ENCODE measurements around the gene TRAF7.
"Not testable (repeated sequence)": the region's sequence is repeated elsewhere in the genome, so short reads cannot be mapped to it uniquely, and the experiment has no call there.

Gene TRAF7

DNA sequence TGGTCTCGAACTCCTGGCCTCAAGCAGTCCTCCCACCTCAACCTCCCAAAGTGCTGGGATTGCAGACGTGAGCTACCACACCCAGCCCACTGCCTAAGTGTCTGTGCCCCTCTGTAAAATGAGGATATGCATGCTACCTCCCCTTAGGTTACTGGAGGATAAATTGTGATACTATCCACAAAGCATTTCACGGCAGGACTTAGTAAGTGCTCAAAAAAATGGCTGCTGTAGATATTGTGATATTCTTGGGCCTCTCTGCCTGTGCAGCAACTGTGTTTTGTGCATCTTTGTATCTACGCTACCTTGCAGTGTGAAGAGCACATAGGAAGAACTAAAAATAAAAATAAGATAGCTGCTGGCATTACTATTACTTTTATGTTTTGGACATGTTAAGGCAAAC lies 42.7 kb downstream of the TRAF7 start:
- no peak for DNase-seq

DNA sequence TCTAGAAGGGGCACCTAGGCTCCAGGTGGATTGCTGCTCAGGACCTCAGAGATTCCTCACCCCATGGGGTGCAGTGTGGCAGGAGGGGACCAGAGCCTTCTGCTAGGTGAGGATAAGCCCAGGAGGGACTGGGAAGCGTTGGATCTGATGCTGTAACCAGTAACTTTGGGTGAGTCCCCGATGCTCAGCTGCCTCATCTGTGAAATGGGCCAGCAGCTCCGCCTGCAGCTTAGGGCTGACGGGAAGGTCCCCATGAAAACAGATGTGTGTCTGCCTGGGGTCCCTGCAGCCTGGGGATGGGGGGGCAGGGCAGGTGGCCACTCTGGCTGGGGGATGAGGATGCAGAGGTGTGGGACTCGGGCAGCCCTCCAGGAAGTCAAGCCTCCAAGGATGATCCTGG lies 43.5 kb downstream of the TRAF7 start:
- no peak for DNase-seq

DNA sequence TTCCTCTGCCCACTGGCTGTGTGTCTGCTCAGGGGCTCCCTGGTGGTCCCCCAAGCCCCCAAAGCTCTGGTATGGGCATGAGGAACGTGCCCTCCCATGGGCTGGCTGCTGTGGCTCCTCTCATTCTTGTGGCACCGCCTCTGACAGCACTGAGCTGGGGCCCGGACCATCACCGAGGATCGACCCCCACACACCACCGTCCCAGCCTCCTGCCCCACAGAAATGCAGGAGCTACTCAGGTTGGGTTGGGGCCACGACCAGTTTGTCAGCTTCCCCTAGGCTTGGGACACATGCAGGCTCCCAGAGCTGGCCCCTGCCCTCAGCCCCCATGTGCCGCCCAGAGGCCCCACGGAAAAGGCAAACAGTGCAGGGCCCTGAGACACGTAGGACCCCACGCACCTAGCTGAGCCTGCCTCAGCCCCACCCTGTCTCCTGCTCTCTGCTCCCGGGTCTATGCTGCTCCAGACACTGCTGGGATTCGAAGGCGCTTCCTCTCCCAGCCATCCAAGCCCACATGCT lies 44.1 kb downstream of the TRAF7 start:
- DNase-seq = no peak

DNA sequence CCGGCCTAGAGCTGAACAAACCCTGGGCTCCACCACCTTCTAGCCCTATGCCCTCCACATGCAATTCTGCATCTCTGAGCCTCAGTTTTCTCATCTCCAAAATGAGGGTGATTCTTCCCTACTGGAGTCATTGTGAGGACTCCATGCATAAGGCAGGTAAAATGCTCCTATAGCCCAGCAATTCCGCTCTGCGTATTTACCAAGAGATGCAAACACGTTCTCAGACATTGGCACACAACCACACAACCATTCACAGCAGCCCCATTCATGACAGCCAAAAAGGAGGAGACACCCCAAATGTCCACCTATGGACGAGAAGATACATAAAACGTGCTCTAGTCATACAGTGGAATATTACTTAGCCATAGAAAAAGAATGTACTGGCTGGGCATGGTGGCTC lies 44.7 kb downstream of the TRAF7 start:
- DNase-seq = no peak

DNA sequence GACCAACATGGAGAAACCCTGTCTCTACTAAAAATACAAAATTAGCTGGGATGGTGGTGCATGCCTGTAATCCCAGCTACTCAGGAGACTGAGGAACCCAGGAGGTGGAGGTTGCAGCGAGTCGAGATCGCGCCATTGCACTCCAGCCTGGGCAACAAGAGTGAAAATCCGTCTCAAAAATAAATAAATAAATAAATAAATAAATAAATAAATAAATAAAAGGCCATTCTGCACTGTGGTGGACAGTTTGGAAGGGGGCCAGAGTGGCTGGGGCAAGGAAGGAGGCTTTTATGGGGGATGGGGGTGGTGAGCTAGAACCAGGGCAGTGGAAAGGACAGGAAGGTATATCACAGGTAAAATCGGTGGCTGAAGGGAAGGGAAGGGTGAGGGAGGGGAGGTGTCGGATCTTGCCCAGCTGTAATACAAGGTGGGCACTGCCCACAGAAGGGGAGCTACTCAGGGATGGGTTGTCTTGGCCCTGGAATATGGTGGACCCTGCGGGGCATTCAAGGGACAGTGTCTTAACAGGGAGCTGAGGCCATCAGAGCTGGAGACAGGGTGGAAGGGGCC lies 47.6 kb downstream of the TRAF7 start:
- DNase-seq = not testable (repeated sequence)

DNA sequence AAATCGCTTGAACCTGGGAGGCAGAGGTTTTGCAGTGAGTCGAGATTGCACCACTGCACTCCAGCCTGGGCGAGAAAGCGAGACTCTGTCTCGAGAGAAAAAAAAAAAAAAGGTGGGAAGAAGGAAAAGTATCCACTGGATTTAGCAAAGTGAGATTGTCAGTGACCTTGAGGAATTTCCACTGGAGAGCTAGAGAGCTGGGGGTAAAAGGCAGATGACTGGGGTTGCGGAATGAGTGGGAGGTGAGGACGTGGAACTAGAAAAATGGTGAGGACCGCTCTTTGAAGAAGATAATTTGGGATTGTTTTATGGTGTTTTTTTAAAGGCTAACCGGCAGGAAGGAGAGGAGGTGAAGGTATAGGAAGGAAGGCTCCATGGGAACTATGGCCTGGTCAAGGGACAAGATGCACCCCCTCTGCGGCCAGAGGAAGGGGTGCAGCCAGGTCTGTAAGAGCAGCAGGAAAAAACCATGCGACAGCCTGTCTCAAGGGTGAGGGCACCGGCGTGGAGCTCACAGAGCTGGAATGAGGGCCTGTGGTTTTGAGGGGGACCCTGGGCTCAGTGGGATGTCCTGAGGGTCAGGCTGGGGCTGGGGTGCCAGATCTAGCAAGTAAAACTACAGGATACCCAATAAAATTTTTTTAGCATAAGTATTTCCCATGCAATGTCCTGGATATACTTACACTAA lies 49.0 kb downstream of the TRAF7 start:
- peak in 1 of 51 donors; percentile 41 for DNase-seq

DNA sequence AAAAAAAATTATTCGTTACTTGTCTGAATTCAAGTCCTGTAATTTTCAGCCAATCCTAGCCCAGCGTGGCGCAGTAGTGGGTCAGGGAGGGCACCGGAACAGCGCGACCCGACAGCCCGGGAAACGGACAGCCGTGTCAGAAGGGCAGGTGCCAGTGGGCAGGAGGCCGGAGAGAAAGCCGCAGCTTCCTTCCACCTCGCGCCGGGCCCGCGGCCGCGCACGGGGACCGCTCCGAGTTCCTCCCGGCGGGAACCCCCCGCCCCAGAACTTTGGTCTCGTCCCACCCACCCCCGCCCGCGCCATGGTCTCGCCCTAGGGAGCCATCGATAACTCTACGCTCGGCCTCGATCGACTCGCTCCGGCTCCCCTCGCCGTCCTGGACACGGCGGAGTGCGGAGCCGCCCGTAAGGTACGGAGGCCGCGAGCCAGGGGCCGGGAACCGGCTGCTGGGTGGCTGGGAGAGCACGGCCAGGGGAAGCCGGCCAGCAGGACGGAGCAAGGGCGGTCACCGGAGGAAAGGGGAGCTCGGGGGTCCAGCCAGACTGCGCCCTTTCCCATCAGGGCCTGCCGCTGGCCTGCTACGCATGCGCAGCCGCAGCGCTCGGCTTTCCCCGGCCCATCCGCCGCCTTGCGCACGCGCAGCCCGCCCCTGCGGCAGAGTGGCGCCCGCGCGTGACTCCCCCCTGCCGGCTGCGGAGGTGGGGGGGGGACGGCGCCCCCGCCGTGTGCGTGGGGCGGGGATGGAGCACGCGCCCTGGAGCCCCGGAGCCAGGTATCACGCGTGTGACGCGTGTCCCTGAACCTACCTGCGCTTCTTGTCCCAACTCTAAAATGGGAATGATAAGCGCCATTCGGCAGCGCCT lies 49.8 kb downstream of the TRAF7 start, which contains the start of gene MLST8:
Gene MLST8, plus strand, starts transcription at position 351 of the 863 bp plus-strand sequence. CDS start 632 bp downstream, outside the sequence.
- peak; percentile 30 to 99 (median 87) for DNase-seq

DNA sequence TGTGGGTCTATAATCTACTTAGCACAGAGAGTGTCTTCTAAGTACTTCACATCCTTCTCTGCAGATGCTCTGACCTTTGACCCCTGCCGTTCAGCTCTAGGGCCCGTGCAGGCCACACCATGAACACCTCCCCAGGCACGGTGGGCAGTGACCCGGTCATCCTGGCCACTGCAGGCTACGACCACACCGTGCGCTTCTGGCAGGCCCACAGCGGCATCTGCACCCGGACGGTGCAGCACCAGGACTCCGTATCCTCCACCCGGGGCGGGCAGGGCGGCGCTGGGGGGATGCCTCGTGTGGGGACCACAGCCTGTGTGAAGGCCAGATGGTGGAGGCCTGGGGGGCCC lies 50.4 kb downstream of the TRAF7 start:
- peak in 2 of 51 donors; percentile 49 to 54 for DNase-seq

DNA sequence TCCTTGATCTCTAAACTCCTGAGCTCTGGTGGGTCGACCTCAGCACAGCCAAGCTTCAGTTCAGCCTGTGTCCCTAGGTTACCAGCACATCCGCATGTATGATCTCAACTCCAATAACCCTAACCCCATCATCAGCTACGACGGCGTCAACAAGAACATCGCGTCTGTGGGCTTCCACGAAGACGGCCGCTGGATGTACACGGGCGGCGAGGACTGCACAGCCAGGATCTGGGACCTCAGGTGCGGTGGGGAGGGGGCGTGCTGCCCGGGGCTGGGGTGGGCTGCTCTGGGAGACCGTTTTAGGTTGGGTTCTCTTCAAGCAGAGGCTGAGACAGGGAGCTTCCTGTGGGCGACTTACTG lies 50.8 kb downstream of the TRAF7 start:
- DNase-seq = no peak

DNA sequence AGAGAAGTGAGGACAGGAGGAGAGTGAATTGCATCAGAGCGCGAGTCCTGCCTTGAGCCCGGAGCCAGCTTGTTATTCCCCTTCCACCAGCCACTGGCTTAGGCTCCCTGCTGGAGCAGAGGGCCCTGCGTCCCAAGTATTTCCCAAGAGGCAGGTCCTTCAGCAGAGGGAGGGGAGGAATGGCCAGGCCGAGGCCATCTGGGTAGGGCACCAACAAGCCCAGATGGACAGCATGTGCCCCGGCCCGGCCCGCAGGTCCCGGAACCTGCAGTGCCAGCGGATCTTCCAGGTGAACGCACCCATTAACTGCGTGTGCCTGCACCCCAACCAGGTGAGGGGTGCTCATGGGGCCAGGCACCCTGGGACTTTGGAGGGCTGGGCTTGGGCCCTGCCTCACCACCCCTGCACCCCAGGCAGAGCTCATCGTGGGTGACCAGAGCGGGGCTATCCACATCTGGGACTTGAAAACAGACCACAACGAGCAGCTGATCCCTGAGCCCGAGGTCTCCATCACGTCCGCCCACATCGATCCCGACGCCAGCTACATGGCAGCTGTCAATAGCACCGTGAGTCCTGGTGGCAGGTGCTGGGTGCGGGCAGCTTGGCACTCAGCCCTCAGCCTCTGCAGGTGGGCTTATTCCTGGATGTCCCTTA lies 51.3 kb downstream of the TRAF7 start:
- no peak for DNase-seq

DNA sequence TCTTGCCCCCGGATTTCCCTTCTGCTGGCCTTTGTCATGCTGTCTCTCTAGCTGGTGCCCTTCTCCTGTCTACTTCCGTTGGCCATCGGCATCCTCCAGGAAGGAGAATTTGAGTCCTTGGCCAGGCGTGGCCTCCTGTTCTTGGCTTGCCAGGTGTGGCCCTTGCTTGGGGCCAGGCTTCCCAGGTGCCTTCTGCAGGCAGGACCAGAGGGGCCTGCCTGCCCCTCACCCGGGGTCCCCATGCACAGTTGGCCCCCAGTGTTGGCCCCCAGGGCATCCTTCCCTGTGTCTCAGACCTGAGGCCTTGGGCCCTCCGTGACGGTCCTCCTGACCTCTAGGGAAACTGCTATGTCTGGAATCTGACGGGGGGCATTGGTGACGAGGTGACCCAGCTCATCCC lies 52.3 kb downstream of the TRAF7 start:
- no peak for DNase-seq

DNA sequence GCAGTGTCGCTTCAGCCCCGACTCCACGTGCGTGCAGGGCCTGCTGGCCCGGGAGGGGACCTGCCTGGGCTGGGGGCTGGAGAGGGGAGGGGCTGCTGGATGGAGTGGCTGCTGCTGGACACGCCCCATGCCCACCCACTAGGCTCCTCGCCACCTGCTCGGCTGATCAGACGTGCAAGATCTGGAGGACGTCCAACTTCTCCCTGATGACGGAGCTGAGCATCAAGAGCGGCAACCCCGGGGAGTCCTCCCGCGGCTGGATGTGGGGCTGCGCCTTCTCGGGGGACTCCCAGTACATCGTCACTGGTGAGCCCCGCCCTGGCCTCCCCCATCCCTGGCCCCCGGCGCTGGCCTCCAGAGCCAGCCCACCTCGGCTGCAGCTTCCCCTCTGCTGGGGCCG lies 52.7 kb downstream of the TRAF7 start:
- no peak for DNase-seq

DNA sequence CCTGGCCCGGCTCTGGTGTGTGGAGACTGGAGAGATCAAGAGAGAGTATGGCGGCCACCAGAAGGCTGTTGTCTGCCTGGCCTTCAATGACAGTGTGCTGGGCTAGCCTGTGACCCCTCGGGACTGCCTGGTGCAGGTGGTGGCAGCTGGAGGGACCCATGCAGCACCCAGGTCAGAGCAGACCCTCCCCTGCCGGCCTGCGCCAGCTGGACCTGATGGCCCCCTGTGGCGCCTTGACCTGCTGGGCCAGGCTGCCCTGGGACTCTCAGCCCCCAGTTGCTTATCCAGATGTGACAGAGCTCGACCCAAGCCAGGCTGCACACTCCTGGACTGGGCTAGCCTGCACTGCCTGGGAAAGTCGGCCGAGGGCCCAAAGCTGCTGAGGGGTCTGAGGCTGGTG lies 53.2 kb downstream of the TRAF7 start:
- DNase-seq = no peak

DNA sequence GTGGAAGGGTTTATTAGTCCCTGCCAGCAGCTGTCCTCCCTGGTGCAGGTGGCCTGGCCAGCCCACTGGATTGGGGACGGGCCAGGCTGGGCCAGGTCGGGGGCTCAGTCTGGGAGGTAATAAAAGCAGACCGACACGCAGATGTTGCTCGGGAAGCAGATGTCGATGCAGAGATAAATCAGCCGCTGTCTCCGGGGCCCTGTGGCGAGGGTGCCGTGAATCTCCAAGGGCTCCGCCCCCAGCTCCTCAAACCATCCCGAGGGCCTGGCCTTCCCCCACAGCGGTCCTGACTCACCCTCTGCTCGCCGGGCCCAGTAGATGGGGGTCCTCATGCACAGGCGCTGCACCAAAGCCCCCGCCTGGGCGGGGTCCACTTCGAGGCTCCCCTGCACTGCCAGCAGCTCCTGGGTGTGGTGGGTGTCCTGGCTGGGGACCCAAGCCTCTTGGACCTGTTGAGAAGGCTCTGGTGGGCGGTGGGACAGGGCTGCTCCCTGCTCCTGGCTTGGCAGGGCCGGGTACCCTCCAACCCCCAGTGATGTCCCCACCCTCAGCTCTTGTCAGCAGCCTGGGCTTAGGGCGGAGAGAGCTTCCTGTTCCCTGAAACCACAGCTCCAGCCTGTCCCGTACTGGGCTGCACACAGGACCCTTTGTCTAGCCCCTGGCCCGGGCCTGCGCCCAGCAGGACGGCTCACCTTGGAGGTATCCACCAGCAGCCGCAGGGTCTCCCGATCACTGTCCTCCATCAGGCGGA lies 53.9 kb downstream of the TRAF7 start:
- DNase-seq = no peak

DNA sequence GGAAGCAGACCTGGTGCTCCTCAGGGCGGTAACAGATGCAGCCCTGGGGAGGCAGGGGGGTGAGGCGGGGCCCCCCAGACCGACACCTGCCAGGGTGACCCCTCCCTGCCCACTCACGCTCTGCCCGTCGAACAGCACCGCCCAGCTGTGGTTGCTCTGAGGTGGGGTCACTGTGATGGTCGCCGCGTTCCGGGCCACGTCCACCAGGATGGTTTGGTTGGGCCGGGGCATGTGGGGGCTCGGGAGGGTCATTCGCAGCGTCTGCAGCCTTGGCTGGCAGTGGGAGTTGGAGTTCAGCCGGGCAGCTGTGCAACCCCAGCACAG lies 54.4 kb downstream of the TRAF7 start:
- DNase-seq = no peak

DNA sequence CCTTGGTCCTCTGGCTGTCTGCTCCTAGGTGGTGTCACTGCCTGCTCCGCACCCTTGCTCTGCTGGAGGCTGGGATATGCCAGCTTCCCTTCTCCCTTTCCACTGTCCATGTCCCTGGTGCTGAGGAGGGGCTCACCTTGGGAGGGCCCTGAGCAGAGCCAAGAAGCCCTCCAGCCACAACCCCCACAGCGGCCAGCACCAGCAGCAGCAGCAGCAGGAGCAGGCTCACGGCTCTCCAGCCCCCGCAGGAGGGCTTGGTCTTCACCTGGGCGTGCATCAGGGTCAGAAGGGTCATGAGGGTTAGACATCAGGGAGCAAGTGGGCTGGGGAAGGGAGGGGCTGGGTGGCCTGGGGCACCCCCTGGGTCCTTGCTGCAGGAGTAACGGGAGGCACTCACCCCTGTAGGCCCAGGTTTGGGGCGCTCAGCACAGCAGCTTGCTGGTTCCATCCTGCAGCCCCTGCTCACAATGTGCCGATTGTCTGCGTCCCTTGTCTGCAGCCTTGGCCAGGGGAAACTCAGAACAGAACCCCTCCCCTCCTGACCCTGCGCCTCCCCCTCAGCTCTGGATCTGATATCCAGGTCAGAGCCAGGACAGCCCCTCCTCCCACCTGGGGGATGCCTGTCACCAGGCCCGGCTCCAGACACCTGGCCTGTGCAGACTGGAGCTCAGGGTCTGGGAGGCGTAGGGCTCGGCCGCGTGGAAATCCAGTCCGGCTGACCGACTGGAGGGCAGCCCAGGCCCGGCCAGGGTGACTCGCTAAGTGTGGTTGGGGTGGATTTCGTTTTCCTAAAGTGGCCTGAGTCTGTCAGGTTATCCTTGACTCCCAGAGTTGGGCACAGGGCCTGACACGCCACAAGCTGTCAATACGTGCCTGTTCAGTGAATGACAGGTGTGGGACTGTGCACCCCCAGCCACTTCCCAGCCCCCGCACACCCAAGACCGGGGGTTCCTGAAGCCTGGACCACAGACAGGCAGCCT lies 55.1 kb downstream of the TRAF7 start, which contains the start of gene BRICD5:
Gene BRICD5, minus strand, starts transcription at position 478 of the 980 bp plus-strand sequence. Its CDS starts 30 bp downstream, at position 448.
- no peak for DNase-seq

DNA sequence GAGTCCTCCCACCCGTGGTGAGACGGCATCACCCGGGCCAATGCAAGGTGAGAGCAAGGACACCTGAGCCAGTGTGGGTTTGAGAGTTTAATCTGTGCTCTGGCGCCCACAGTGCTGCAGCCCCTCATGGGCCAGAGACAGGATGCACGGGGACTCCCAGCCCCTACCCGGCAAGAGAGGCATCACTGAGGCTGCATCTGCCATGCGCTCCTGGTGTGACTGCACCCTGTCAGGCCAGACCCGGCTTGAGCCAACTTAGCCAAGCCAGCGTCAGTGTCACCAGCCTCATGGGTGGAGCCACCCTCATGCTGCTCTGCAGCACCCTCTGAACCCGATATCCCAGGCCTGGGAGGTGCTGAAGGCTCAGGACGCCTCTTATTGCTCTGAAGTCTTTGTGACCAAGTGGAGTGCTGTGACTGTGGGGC lies 56.4 kb downstream of the TRAF7 start:
- no peak for DNase-seq

DNA sequence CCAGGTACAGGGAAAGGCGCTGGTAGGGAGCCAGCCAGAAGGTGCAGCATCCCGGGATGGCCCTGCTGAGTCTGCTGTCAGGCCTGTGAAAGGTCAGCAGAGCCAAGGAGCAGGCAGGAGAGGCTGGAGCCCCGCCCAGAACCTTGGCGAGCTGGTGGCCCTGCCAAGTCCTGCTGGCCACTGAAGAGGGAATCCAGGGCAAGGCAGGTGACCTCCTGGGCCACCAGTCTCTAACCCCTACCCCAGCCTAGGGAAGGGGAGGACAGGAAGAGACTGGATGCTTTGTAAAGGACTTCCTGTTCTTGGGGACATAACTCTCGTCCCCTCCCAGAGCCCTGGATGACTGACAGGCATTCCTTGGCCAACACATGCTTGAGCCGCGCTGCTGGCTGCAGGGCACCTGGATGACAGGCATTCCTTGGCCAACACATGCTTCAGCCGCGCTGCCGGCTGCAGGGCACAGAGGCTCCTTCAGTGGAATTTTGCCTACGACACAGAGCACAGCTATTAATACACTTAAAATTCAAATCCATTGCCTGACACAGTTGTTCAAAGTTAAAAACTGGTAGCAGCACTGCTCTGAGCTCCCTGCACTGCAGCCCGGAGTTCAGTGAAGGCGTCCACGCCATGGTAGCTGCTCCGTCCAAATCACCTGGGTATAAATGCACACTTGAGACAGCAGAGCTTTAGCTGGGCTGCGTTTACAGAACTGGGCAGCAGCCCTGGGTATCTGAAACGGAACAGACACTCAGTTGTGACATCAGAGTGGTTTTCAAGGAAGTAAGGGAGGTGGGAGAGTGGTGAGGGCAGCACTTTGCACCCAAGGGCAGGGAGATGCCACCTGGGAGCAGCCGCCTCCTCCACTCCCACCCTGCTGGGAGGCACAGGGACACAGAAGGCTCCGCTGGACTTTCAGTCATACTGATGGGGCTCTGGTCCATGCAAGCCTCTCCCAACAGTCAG lies 57.1 kb downstream of the TRAF7 start:
- peak in 1 of 51 donors; percentile 21 for DNase-seq
